ENCODE measurements around the gene TRABD2B. TPM values are rescaled to one million over a fixed set of nuclear protein-coding genes. Genes with fewer than 3 reads are reported as not detected.

TRABD2B gene
- total RNA-seq, 3 donors from 2014 or later = 1.4 to 3.7 (median 2.3) TPM

DNA sequence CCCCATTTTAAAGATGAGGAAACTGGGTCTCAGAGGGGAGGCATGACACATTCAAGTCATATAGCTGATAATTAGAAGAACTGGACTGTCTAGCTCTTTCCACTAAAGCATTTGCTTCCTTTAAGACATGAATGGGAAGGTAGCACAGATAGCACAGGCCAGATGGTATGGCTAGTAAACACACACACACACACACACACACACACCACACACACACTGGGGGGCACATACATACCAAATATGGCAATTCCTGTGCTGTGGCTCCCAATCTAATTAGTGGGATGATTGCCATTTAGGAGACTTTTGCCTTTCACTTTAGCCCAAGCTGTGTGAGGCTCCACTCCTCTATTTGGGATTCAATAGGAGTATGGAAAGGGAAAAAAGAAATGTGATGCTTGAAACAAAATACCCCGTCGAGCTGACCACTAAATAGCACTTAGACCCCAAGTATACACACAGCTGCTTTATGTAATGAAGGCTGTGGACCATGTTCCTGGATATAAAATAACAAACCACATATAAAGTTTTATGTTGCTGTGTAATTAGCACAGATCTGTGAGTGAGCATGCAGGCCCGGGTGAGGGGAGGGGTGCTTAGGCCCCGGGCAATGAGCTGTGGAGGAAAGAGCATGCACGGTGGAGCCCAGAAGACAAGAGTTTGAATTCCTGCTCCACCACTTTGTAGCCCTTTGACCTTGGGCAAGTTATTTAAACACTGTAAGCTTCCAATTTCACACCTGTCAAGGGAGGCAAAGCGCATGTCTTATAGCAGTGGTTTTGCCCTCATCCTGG, 6.8 kb upstream of the TRABD2B start:
- intact Hi-C loops (cut with DNase I; ENCODE audit: low total_unique reads) = loop anchor here (10.0 kb wide), 1 partner anchor 51 kb away; no protein-coding TSS in a partner anchor

DNA sequence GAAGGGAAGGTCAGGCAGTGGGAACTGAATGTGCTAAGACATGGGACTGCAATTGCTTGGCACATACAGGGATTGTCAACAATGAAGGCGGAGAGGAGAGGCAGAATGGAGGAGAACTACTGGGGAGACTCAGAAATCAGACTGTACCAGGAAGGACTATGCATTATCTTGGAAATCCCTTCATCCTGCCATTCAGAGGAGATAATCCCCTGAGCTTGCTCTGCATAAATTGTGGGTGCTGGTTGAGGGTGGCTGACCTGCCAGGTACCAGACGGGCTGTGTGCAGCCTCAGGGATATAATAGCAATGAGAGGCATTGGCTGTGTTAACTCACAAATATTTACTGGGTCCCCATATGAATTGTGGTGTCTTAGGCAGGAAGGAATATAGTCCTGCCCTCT, 5.0 kb upstream of the TRABD2B start:
- no peaks in the 10 kb centered on the region for H3K9me3 ChIP-seq
- intact Hi-C loops (cut with DNase I; ENCODE audit: low total_unique reads) = loop anchor here (10.0 kb wide), 1 partner anchor 53 kb away; no protein-coding TSS in a partner anchor
- TF ChIP-seq, protein P1, sequence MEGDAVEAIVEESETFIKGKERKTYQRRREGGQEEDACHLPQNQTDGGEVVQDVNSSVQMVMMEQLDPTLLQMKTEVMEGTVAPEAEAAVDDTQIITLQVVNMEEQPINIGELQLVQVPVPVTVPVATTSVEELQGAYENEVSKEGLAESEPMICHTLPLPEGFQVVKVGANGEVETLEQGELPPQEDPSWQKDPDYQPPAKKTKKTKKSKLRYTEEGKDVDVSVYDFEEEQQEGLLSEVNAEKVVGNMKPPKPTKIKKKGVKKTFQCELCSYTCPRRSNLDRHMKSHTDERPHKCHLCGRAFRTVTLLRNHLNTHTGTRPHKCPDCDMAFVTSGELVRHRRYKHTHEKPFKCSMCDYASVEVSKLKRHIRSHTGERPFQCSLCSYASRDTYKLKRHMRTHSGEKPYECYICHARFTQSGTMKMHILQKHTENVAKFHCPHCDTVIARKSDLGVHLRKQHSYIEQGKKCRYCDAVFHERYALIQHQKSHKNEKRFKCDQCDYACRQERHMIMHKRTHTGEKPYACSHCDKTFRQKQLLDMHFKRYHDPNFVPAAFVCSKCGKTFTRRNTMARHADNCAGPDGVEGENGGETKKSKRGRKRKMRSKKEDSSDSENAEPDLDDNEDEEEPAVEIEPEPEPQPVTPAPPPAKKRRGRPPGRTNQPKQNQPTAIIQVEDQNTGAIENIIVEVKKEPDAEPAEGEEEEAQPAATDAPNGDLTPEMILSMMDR (IDR thresholded peaks at IDR 0.05) = no peak
- TF ChIP-seq POLR2AphosphoS5 (IDR thresholded peaks at IDR 0.05) = no peak
- TF ChIP-seq POLR2A (IDR thresholded peaks at IDR 0.05) = no peak

More for the DNA sequence above, 6.8 kb upstream of the TRABD2B start:
- no peak for DNase-seq (ENCODE audit: low spot score in 2 of 2)
- no peak overlapping the region for H3K4me3 ChIP-seq
- no peaks in the 10 kb centered on the region for H3K9me3 ChIP-seq
- H3K36me3 ChIP-seq = no peaks in the 10 kb centered on the region
- no peak overlapping the region for H3K27ac ChIP-seq
- no peak for TF ChIP-seq POLR2A (IDR thresholded peaks at IDR 0.05)
- H3K27me3 ChIP-seq = no peaks in the 10 kb centered on the region
- no peaks in the 10 kb centered on the region for H3K4me1 ChIP-seq

DNA sequence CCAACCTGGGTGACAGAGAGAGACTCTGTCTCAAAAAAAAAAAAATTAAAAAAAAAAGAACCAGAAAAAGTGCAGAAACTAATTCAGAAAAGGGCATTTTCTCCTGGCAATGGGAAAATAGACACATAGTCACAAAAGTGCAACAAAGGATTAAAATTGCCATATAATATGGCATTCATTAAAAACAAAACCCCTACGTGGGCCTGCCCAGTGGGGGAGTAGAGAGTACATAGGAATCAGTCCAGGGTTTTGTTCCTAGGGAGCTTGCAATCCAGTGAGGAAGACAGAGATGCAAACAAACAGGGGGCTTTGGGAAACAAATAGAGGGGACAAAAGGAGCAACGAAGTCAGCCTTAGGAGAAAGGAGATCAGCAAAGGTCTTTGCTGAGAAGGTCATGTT, 4.5 kb upstream of the TRABD2B start:
- H3K4me1 ChIP-seq = no peaks in the 10 kb centered on the region
- H3K27ac ChIP-seq = no peak overlapping the region
- no peaks in the 10 kb centered on the region for H3K9me3 ChIP-seq
- DNase-seq (ENCODE audit: low spot score in 2 of 2) = no peak
- H3K27me3 ChIP-seq = peaks cover 0 to 4% of the 10 kb centered on the region in 2 donors
- no peak overlapping the region for H3K4me3 ChIP-seq
- TF ChIP-seq POLR2AphosphoS5 (IDR thresholded peaks at IDR 0.05) (no peak), POLR2A (IDR thresholded peaks at IDR 0.05) (no peak)
- TF ChIP-seq, protein P1 (IDR thresholded peaks at IDR 0.05) = no peak
- H3K36me3 ChIP-seq = no peaks in the 10 kb centered on the region
- intact Hi-C loops (cut with DNase I; ENCODE audit: low total_unique reads) = loop anchor here (10.0 kb wide), 1 partner anchor 53 kb away; no protein-coding TSS in a partner anchor

More for the DNA sequence above, 5.0 kb upstream of the TRABD2B start:
- DNase-seq (ENCODE audit: low spot score in 2 of 2) = no peak
- peaks cover 0 to 4% of the 10 kb centered on the region in 2 donors for H3K27me3 ChIP-seq
- H3K4me1 ChIP-seq = no peaks in the 10 kb centered on the region
- H3K36me3 ChIP-seq = no peaks in the 10 kb centered on the region
- H3K4me3 ChIP-seq = no peak overlapping the region
- H3K27ac ChIP-seq = no peak overlapping the region

DNA sequence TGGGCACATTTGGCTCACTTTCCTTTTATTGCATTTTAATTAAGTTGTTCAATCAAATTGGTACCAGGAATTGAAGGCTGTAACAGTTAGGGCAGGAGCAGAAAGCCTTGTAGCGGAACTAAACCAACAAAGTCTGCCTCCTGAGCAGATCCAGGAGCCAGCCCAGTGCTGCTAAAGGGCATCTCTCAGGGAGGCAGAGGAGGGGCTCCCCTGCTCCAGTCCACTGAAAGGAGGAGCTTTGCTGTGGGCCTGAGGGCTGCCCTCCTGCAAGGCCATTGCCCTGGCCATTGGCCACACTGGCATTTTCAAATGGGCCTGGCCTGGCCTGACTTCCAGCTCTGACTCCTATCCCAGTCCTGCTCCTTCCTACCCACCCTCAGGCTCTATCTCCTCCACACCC, 3.7 kb upstream of the TRABD2B start:
- Histone ChIP-seq H3K27ac (no peak overlapping the region), H3K27me3 (peaks cover 0 to 4% of the 10 kb centered on the region in 2 donors), H3K4me3 (no peak overlapping the region), H3K9me3 (no peaks in the 10 kb centered on the region), H3K36me3 (no peaks in the 10 kb centered on the region), H3K4me1 (no peaks in the 10 kb centered on the region)
- DNase-seq (ENCODE audit: low spot score in 2 of 2) = no peak
- TF ChIP-seq POLR2AphosphoS5 (IDR thresholded peaks at IDR 0.05) = no peak
- TF ChIP-seq, protein P1 (IDR thresholded peaks at IDR 0.05) = no peak
- TF ChIP-seq POLR2A (IDR thresholded peaks at IDR 0.05) = no peak
- intact Hi-C loops (cut with DNase I; ENCODE audit: low total_unique reads) = loop anchor here (10.0 kb wide), 1 partner anchor 54 kb away; no protein-coding TSS in a partner anchor

DNA sequence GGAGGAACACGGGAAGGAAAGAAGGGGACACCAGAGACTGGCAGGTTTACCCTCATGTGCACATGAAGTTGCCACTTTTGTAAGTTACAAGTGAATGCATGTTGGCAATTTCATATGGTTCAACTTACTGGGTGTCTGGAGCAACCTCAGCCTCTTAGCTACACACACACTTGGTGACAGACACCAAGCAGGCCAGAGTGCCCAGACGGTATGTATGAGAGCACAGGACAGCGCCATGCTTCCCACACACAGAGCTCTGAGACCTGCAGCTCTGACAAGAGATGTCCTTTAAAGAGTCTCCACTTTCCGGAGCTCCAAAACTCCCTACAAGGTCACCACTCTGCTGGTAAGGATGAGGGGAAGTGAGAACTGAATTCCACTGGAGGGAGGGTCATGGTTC, 1.9 kb upstream of the TRABD2B start:
- no peaks in the 10 kb centered on the region for H3K36me3 ChIP-seq
- H3K4me3 ChIP-seq = no peak overlapping the region
- no peaks in the 10 kb centered on the region for H3K9me3 ChIP-seq
- intact Hi-C loops (cut with DNase I; ENCODE audit: low total_unique reads) = no loop called here
- H3K27ac ChIP-seq = no peak overlapping the region
- peaks cover 0 to 4% of the 10 kb centered on the region in 2 donors for H3K27me3 ChIP-seq
- TF ChIP-seq POLR2A (IDR thresholded peaks at IDR 0.05) (no peak), POLR2AphosphoS5 (IDR thresholded peaks at IDR 0.05) (no peak)
- TF ChIP-seq, protein P1 (IDR thresholded peaks at IDR 0.05) = no peak
- no peak for DNase-seq (ENCODE audit: low spot score in 2 of 2)
- no peaks in the 10 kb centered on the region for H3K4me1 ChIP-seq

All from breast epithelium (tissue), 4 donors.